PC-9 (cell line): ENCODE results near the gene NUP42.

Experiments
- CTCF ChIP-seq: fragments of 200-600 bp; sonication (generic); conservative IDR thresholded peaks from 2 replicates; pipeline ENCODE4 v1.6.1; 2017; ENCODE audit warnings: mixed run types, antibody characterized with exemption, mild to moderate bottlenecking, moderate library complexity
- EZH2 ChIP-seq: fragments of 200-600 bp; sonication (generic); IDR thresholded peaks from 2 replicates; pipeline ENCODE4 v1.8.0; 2017; ENCODE audit warnings: antibody characterized with exemption, low read depth

- TF ChIP-seq CTCF (no peak), EZH2 (no peak)
Measured at GRCh38 chr7:23208316-23208715, 26.5 kb downstream of the NUP42 start.
